ENCODE measurements around the gene TMEM272.

Gene TMEM272

GRCh38 chr13:51856027-51856736 lies 11.2 kb upstream of the TMEM272 start:
- no peaks in the 10 kb centered on the region for H3K36me3 ChIP-seq (ENCODE audit: control insufficient read depth, insufficient read depth, low read length)
- H3K4me3 ChIP-seq (ENCODE audit: insufficient read depth, low read depth, low read length): no peak overlapping the region
- no peak overlapping the region for H3K27ac ChIP-seq (ENCODE audit: insufficient read depth, low read depth, low read length, poor library complexity, severe bottlenecking)
- 92 to 97% methylated on average over 1 of the region's 1 CpG for WGBS, 2 experiments
- no peaks in the 10 kb centered on the region for H3K27me3 ChIP-seq (ENCODE audit: control insufficient read depth, insufficient read depth, low read length, poor library complexity, severe bottlenecking)
- no peaks in the 10 kb centered on the region for H3K4me1 ChIP-seq (ENCODE audit: control insufficient read depth, insufficient read depth, low read length)
- no peaks in the 10 kb centered on the region for H3K9me3 ChIP-seq (ENCODE audit: control insufficient read depth, low read length)

GRCh38 chr13:51849145-51850101 lies 4.4 kb upstream of the TMEM272 start:
- H3K27ac ChIP-seq (ENCODE audit: insufficient read depth, low read depth, low read length, poor library complexity, severe bottlenecking): no peak overlapping the region

GRCh38 chr13:51848674-51849073 lies 3.7 kb upstream of the TMEM272 start:
- WGBS, 2 experiments: 87 to 90% methylated on average over 4 of the region's 4 CpGs
- H3K27me3 ChIP-seq (ENCODE audit: control insufficient read depth, insufficient read depth, low read length, poor library complexity, severe bottlenecking): no peaks in the 10 kb centered on the region
- no peaks in the 10 kb centered on the region for H3K36me3 ChIP-seq (ENCODE audit: control insufficient read depth, insufficient read depth, low read length)
- H3K4me1 ChIP-seq (ENCODE audit: control insufficient read depth, insufficient read depth, low read length): no peaks in the 10 kb centered on the region
- no peak overlapping the region for H3K27ac ChIP-seq (ENCODE audit: insufficient read depth, low read depth, low read length, poor library complexity, severe bottlenecking)
- H3K4me3 ChIP-seq (ENCODE audit: insufficient read depth, low read depth, low read length): no peak overlapping the region
- H3K9me3 ChIP-seq (ENCODE audit: control insufficient read depth, low read length): no peaks in the 10 kb centered on the region

More at GRCh38 chr13:51849145-51850101, 4.4 kb upstream of the TMEM272 start:
- H3K27me3 ChIP-seq (ENCODE audit: control insufficient read depth, insufficient read depth, low read length, poor library complexity, severe bottlenecking): no peaks in the 10 kb centered on the region
- no peaks in the 10 kb centered on the region for H3K36me3 ChIP-seq (ENCODE audit: control insufficient read depth, insufficient read depth, low read length)
- 53 to 56% methylated on average over 21 of the region's 21 CpGs for WGBS, 2 experiments
- H3K9me3 ChIP-seq (ENCODE audit: control insufficient read depth, low read length): no peaks in the 10 kb centered on the region
- no peaks in the 10 kb centered on the region for H3K4me1 ChIP-seq (ENCODE audit: control insufficient read depth, insufficient read depth, low read length)
- H3K4me3 ChIP-seq (ENCODE audit: insufficient read depth, low read depth, low read length): no peak overlapping the region

- H3K27ac ChIP-seq (ENCODE audit: insufficient read depth, low read depth, low read length, poor library complexity, severe bottlenecking): no peak overlapping the region
- 89 to 100% methylated on average over 1 of the region's 1 CpG for WGBS, 2 experiments
Observed at GRCh38 chr13:51846756-51847155, 1.8 kb upstream of the TMEM272 start.

DNA sequence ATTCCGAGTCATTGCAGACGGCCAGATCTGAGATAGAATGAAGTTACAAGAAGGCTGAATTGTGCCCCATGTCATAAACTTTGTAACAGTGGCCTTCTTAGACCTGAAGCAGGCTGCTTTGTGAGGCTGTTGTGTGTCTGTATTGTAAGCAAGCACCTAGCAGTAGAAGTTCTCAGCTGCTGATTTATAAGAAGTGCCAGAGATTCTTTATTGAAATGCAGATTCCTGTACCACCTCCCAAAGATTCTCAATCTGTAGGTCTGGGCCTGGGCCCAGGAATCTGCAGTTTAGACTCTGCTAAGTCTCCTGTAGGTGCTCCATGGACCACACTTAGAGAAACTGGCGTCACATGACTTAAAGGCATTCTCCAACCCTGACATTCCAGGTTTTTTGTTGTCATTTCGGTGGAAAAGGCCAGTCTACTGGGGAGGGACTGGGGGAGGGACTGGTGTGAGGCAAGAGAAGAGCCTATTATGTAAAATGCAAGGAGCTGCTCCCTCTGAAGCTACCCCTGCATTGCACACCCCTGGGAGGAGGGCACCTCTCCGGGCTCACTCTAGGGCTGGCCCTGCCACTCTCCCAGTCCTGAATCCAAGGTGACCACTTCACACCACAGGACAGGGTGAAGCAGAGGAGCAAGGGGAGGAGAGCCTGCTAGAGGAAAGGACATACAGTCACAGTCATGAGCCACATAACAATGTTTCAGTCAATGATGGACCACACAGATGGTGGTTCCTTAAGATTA lies 769 bp upstream of the TMEM272 start:
- Histone ChIP-seq H3K4me1 (ENCODE audit: control insufficient read depth, insufficient read depth, low read length) (no peaks in the 10 kb centered on the region), H3K4me3 (ENCODE audit: insufficient read depth, low read depth, low read length) (no peak overlapping the region), H3K27me3 (ENCODE audit: control insufficient read depth, insufficient read depth, low read length, poor library complexity, severe bottlenecking) (no peaks in the 10 kb centered on the region), H3K27ac (ENCODE audit: insufficient read depth, low read depth, low read length, poor library complexity, severe bottlenecking) (no peak overlapping the region), H3K9me3 (ENCODE audit: control insufficient read depth, low read length) (no peaks in the 10 kb centered on the region), H3K36me3 (ENCODE audit: control insufficient read depth, insufficient read depth, low read length) (no peaks in the 10 kb centered on the region)
- WGBS, 2 experiments: 72 to 80% methylated on average over 4 to 5 of the region's 5 CpGs

More at GRCh38 chr13:51846756-51847155, 1.8 kb upstream of the TMEM272 start:
- Histone ChIP-seq H3K9me3 (ENCODE audit: control insufficient read depth, low read length) (no peaks in the 10 kb centered on the region), H3K4me3 (ENCODE audit: insufficient read depth, low read depth, low read length) (no peak overlapping the region), H3K4me1 (ENCODE audit: control insufficient read depth, insufficient read depth, low read length) (no peaks in the 10 kb centered on the region), H3K36me3 (ENCODE audit: control insufficient read depth, insufficient read depth, low read length) (no peaks in the 10 kb centered on the region), H3K27me3 (ENCODE audit: control insufficient read depth, insufficient read depth, low read length, poor library complexity, severe bottlenecking) (no peaks in the 10 kb centered on the region)

GRCh38 chr13:51843529-51843928 lies 1.4 kb downstream of the TMEM272 start:
- H3K27ac ChIP-seq (ENCODE audit: insufficient read depth, low read depth, low read length, poor library complexity, severe bottlenecking): no peak overlapping the region
- H3K4me1 ChIP-seq (ENCODE audit: control insufficient read depth, insufficient read depth, low read length): no peaks in the 10 kb centered on the region
- no peaks in the 10 kb centered on the region for H3K9me3 ChIP-seq (ENCODE audit: control insufficient read depth, low read length)
- H3K27me3 ChIP-seq (ENCODE audit: control insufficient read depth, insufficient read depth, low read length, poor library complexity, severe bottlenecking): no peaks in the 10 kb centered on the region
- no peaks in the 10 kb centered on the region for H3K36me3 ChIP-seq (ENCODE audit: control insufficient read depth, insufficient read depth, low read length)
- H3K4me3 ChIP-seq (ENCODE audit: insufficient read depth, low read depth, low read length): no peak overlapping the region
- WGBS, 2 experiments: 50 to 71% methylated on average over 2 to 3 of the region's 3 CpGs

DNA sequence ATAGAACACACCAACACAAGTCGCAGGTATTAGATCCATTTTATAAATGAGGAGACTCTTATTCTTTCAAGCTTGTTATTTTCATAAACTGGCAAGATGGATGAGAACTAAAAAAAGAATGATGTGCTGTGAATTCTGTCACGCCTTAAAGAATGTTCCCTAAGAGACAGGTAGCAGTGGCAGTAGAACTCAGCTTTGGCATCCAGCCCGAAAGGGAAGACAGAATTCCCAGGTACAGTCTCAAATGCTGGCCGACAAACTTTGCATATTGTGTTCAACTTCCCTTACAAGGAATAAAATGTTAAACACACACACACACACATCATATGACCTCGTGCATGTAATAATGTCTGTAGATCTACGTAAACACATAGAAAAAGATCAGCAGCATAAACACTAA lies 3.2 kb downstream of the TMEM272 start:
- 90 to 91% methylated on average over 4 to 6 of the region's 6 CpGs for WGBS, 2 experiments
- Histone ChIP-seq H3K9me3 (ENCODE audit: control insufficient read depth, low read length) (no peaks in the 10 kb centered on the region), H3K27ac (ENCODE audit: insufficient read depth, low read depth, low read length, poor library complexity, severe bottlenecking) (no peak overlapping the region)

GRCh38 chr13:51840917-51841316 lies 4.1 kb downstream of the TMEM272 start:
- Histone ChIP-seq H3K27me3 (ENCODE audit: control insufficient read depth, insufficient read depth, low read length, poor library complexity, severe bottlenecking) (no peaks in the 10 kb centered on the region), H3K36me3 (ENCODE audit: control insufficient read depth, insufficient read depth, low read length) (no peaks in the 10 kb centered on the region), H3K9me3 (ENCODE audit: control insufficient read depth, low read length) (no peaks in the 10 kb centered on the region), H3K27ac (ENCODE audit: insufficient read depth, low read depth, low read length, poor library complexity, severe bottlenecking) (no peak overlapping the region), H3K4me3 (ENCODE audit: insufficient read depth, low read depth, low read length) (no peak overlapping the region), H3K4me1 (ENCODE audit: control insufficient read depth, insufficient read depth, low read length) (no peaks in the 10 kb centered on the region)
- 93 to 96% methylated on average over 6 of the region's 6 CpGs for WGBS, 2 experiments

More for the DNA sequence above, 3.2 kb downstream of the TMEM272 start:
- H3K36me3 ChIP-seq (ENCODE audit: control insufficient read depth, insufficient read depth, low read length): no peaks in the 10 kb centered on the region
- H3K4me1 ChIP-seq (ENCODE audit: control insufficient read depth, insufficient read depth, low read length): no peaks in the 10 kb centered on the region
- H3K27me3 ChIP-seq (ENCODE audit: control insufficient read depth, insufficient read depth, low read length, poor library complexity, severe bottlenecking): no peaks in the 10 kb centered on the region
- H3K4me3 ChIP-seq (ENCODE audit: insufficient read depth, low read depth, low read length): no peak overlapping the region

DNA sequence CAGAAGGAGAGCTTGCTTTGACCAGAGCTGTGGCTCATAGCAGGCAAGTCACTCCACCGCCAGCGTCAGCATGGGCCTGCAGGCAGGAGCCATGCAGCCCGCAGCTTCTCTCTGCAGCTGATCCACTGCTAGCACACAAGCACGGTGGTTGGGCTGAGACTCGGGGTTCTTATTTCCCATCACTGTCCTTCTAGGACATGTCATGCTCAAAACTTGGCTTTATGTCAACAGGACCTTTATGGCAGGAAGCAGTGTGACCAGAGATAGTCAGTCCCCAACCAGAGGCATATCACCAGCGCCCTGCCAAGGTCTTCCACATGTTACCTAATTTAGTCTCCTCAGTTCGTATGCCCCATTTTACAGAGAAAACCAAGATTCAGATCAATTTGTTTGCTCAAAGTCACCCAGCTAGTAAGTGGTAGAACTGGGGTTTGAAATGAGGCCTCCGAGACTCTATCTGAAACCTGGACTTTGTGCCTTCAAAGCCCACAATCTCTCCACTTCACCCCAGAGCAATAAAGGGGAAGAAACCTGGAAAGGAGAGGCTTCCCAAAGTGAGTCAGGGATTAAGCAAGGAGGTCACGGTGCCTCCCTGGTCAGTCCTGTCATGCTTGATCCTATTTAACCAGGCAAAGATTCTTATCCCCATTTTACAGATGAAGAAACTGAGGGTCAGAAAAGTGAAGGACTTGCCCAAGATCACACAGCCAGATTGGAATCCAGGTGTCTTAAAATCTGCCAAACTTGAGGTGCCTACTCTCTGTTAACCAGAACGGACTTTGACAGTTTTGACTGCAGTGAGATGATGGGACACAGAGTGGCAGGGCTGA lies 5.1 kb downstream of the TMEM272 start:
- Histone ChIP-seq H3K4me3 (ENCODE audit: insufficient read depth, low read depth, low read length) (no peak overlapping the region), H3K36me3 (ENCODE audit: control insufficient read depth, insufficient read depth, low read length) (no peaks in the 10 kb centered on the region), H3K27ac (ENCODE audit: insufficient read depth, low read depth, low read length, poor library complexity, severe bottlenecking) (no peak overlapping the region), H3K4me1 (ENCODE audit: control insufficient read depth, insufficient read depth, low read length) (no peaks in the 10 kb centered on the region), H3K9me3 (ENCODE audit: control insufficient read depth, low read length) (no peaks in the 10 kb centered on the region), H3K27me3 (ENCODE audit: control insufficient read depth, insufficient read depth, low read length, poor library complexity, severe bottlenecking) (no peaks in the 10 kb centered on the region)
- 93% methylated on average over 9 to 10 of the region's 10 CpGs for WGBS, 2 experiments
